GM19035 (cell line): ENCODE results near the gene VEGFC.

Experiments used
- ATAC-seq: cut with Tn5 transposase; IDR thresholded peaks from one replicate; pipeline ENCODE4 v1.9.1; 2021; ENCODE audit not compliant: unreplicated experiment

Gene VEGFC

GRCh38 chr4:176798540-176798939 lies 5.8 kb upstream of the VEGFC start:
- no peak for ATAC-seq

DNA sequence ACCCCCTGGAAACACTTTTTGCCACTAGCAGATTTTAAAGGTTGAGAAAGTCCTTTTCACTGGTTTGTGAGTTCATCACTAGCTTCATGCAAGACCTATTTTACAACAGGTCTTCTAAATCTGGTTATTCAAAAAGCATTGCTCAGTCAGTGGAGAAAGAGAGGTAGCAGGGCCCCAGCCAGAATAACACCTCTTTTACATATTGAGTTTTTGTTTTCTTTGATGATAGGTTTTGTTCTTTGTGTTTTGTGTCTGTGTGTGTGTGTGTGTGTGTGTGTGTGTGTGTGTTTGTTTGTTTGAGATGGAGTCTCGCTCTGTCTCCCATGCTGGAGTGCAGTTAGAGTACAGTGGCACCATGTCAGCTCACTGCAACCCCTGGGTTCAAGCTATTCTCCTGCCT lies 2.7 kb upstream of the VEGFC start:
- ATAC-seq: no peak

DNA sequence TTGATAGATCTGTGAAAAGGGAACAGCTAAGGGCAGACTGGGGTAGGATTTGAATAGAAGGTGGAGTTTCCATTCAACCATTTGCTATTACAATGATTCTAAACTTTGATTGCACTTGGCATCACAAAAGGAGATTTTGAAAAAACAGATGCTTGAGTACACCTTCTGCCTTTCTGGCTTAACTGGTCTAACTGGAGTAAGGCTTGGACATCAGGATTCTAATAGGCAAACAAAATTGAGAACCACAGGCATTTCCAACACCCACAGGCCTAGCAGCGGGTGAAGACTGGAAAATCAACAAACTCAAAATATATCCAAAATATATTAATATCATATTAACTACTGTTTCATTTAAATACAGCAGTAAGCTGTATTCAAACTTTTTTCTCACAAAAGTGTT lies 1.9 kb upstream of the VEGFC start:
- ATAC-seq: no peak

DNA sequence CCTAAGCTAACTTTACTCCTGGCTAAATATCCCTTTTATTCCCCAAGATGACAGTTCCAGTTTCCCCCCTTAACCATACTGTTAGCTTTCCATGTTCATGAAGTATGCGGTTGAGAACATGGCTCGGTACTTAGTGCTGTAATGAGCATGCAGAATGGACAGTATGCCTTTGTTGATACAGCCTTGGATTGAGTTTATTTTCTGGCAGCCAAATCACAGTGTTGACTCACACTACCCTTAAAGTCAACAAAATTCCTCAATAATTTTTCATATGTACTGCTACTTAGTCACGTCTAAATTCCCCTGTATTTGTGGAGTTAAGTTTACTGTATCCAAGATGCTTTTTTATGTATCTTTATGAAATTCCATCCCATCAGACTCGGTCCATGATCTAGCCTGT lies 1.4 kb upstream of the VEGFC start:
- ATAC-seq: no peak

GRCh38 chr4:176793060-176793605 lies 411 bp upstream of the VEGFC start:
- ATAC-seq: no peak

DNA sequence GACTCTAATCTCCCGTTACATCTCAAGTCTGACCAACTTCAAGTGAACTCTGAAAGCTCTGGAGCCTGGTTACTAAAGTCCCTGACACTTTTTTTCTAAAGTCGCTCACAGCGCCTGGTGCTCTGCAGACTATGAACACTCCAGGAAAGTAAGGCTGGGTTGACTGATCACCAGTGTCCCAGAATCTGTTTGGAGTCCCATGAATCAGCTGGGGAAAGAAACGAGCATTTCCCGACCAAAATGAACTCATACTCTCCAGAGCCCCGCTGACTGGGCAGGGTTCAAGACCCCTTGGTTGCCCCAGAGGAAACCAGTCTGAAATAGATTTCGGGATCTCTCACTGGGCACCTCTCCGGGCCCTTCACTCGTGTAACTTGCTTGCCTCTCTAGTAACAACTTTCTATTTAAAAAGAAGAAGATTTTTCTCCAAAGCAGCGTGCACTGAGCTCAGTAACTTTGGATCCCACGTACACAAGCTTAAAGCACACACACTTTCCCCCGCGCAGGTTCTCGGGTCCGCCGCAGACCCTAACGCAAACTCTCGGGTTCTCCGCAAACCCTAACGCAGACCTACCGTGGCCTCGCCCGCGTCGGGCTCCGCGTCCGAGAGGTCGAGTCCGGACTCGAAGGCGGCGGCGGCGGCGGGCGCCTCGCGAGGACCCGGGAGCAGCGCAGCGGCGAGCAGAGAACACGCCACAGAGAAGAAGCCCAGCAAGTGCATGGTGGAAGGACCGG lies 964 bp downstream of the VEGFC start:
- ATAC-seq: peak; percentile 20

DNA sequence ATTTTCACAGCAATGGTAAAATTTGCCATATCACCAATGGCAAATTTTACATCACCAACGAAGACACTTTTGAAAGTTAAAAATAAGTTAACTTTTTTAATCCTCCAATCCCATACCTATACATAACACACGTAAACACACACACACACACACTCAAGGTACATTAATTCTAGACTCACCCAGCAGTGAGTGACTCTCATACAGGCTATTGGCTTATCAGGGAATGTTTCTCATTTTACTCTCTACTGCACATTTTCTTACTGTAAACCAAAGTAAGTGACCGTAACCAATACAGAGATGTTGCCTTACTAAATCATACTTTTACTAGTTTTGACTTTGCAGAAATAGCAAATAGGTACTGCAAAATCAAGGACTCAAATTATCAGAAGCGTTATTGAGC lies 2.3 kb downstream of the VEGFC start:
- no peak for ATAC-seq

DNA sequence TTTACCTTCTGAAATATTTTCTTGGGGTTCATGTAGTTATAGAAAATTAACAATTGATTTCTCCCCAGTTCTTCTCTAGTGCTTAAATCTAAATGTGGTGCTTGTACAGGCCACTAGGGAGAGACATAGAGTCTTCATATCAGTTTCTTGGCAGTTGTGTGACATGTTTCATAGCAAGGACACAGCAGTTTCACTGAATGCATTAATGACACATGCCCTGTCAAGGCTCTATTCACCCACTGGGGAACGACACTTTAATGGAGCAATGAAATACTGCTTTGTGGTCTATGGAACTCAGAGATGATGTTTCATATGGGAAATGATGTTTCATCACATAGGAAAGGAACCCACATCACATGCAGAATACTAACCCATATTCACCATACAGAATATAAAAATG lies 2.8 kb downstream of the VEGFC start:
- ATAC-seq: peak; percentile 50

GRCh38 chr4:176788971-176789370 lies 3.8 kb downstream of the VEGFC start:
- no peak for ATAC-seq

DNA sequence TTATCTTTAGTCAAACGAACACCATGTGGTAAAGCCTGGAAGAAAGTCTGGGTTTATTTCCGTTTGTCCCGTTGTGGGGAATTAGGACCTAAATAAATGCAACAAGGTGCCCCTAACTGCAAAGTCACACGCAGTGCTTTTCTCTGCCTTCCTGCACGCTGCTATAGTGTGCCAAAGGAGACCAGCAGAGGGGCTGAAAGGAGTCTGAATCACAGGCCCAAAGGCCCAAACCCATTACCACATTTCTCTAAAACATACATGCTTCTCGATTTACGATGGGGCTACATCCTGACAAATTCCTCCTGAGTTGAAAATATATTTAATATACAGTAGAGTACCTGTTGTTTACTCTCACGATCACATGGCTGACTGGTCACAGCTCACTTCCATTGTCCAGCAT lies 4.5 kb downstream of the VEGFC start:
- no peak for ATAC-seq

DNA sequence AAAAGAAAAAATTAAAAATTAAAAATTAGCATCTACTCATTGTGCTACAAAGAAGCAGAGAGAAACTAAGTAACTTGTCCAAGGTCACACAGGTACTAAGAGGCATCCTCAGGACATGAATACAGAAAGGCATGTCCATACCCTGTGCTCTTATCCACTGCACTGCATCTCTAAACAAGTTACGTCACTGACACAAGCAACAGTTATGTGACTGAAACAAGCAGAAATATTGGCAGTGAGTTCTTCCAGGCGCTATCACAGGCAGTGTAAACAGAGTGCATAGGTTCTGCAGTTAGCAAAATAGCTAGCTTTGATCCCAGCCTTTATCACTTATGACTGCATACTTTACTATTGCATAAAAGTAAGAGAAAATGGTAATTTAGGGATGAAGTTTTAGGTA lies 7.9 kb downstream of the VEGFC start:
- no peak for ATAC-seq

GRCh38 chr4:176782794-176783193 lies 9.9 kb downstream of the VEGFC start:
- no peak for ATAC-seq

DNA sequence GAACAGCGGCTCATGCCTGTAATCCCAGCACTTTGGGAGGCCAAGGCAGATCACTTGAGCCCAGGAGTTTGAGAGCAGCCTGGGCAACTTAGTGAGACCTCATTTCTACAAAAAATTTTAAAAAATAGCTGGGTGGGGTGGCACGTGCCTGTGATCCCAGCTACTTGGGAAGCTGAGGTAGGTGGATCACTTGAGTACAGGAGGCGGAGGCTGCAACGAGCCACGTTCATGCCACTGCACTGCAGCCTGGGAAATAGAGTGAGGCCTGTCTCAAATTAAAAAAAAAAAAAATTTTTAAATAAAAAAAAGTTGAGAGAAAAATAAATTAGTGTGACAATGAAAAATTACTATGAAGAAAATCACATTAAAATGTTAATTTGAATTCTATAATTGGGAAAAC lies 10.5 kb downstream of the VEGFC start:
- no peak for ATAC-seq

DNA sequence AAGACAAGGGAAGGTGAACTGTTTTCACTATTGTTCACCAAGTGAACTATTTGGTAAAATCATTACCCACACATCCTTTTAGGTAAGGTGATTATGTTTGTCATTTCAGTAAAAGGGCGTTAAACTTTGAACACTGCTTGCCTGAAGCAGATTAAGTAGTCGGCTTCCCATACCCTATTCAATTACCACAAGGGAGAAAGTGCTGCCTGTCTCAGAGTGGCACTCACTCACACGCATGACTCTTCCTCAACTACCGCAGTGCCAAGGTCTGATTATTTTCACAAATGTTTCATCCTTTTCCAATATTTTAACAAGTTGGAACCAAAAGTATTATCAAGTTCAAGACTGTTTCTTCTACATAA lies 11.0 kb downstream of the VEGFC start:
- ATAC-seq: no peak

DNA sequence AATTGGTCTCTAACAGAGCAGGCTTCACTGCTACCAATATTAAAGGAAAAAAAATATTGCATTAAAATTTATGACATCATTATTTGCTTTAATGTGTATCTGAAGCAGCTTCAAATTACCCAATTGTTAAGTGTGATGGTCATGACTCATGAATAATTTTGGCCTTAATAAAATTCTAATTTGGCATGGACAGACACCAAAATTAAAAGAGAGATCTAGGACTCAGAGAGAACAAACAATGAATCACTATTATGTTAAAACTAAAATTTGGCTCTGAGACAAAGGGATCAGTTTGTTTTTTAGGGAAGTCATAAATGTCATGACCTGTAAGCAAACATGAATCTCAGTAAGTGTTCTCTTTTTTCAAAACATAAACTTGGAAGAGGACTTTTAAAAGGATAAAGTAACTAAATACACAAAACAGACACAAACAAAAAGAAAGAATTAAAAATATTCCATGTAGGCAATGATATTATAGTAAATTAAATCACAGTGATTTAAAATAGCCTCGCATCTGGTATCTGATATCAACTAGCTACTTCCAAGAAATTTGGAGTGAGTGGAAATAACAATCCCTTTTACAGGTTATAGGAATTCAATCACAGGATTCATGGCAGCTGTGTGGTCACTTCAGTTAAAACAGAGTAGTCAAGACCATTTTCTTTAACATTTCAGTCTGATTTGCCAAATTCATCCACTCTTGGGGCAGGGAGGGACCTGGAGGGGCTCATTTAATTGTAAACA lies 11.6 kb downstream of the VEGFC start:
- no peak for ATAC-seq

DNA sequence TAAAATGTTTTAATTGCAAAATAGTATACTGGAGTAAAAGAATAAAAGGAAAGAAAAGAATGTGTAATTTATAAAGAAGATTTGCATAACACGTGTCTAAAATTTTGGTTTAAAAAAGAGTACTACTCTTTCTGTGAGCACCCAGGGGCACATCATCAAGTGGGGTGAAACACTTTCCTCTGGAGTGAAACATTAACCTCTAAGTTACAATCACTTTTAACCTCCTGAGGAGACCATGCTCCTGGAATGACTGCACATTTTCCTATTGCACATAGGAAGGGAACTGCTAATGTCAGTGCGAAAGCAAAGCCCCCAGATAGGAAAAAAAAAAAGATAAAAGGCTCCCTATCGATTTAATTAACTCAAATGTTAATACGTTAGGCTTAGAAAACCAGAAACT lies 13.3 kb downstream of the VEGFC start:
- no peak for ATAC-seq

- no peak for ATAC-seq
Measured at GRCh38 chr4:176778491-176778890, 14.2 kb downstream of the VEGFC start.

- ATAC-seq: no peak
Measured at GRCh38 chr4:176778063-176778462, 14.7 kb downstream of the VEGFC start.

GRCh38 chr4:176775338-176775737 lies 17.4 kb downstream of the VEGFC start:
- ATAC-seq: no peak

DNA sequence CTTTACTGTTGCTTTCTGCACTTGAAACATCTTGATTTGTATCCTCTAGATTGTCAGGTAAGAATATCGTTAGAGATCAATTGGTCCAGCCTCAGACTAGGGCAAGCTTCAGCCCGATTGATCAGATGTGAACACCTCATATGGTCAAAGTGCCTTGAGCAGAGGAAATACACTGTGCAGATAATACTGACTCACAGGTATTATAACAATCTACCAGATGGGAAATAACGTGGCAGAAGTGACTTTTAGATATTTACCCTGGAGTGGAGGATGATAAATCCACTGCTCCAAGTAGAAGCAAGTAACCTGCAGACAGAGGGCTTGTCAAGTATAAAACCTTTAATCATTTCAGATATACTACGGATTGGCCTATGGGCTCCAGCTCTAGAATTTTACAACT lies 17.9 kb downstream of the VEGFC start:
- ATAC-seq: no peak

DNA sequence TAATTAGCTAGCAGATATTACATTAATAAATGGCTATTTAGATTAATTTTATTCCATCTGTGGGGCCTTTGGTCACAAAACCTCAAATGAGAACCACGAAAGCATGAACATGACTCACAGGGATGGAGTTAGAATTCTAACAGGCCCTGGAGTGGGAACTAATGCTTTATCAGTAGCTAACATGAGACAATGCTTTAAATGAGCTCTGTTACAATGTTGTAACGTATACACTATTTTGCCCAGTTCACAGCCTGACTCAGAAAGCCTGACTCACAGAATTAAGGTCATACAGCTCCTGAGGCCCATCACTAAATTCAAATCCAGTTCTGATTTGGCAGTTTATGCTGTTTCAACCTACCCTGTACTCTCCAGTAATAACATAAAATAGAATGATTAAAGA lies 23.2 kb downstream of the VEGFC start:
- ATAC-seq: no peak

DNA sequence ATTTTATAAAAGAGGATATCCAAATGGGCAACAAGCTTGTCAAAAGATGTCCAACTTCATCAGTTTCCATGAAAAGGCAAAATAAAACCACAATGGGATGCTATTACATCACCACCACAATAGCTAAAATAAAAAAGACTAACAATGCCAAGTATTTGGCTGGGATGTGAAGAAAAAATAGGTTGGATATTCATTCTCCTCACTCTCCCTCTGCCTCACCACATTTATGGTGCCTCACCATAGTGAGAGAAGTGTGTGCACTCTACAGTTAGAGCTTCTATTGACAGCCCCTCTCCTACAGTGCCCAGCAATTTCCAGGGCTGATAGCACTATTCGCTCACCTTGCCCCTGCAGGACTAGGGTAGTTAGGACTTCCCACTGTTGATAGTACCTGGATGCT lies 25.5 kb downstream of the VEGFC start:
- ATAC-seq: no peak
